ENCODE results near the gene OR6C65.
"Not testable (repeated sequence)": the region's sequence is repeated elsewhere in the genome, so short reads cannot be mapped to it uniquely, and the experiment has no call there.

The OR6C65 gene

GRCh38 chr12:55400229-55400628, at the start of gene OR6C65:
OR6C65 (plus strand) TSS chr12:55400529; CDS start chr12:55400529, 0 bp downstream.
- DNase-seq = no peak

- not testable (repeated sequence) for DNase-seq
These were observed 45.0 kb upstream of the OR6C65 start for GRCh38 chr12:55355338-55355737.

- DNase-seq = no peak
These were observed 37.7 kb upstream of the OR6C65 start, which contains the start of gene OR6C75 for GRCh38 chr12:55362675-55363074. OR6C75 (plus strand) TSS chr12:55362975; CDS start chr12:55365111, 2,136 bp downstream.

- DNase-seq = no peak
These were observed 35.2 kb upstream of the OR6C65 start for GRCh38 chr12:55365086-55365485.

GRCh38 chr12:55372521-55372920, 27.8 kb upstream of the OR6C65 start:
- no peak for DNase-seq

- DNase-seq = no peak
These were observed 14.4 kb upstream of the OR6C65 start for GRCh38 chr12:55385891-55386290.

GRCh38 chr12:55392032-55392795, 8.1 kb upstream of the OR6C65 start:
- DNase-seq = no peak

GRCh38 chr12:55396326-55396725, 4.0 kb upstream of the OR6C65 start:
- DNase-seq = no peak

- no peak for DNase-seq
These were observed 7.5 kb downstream of the OR6C65 start for GRCh38 chr12:55407866-55408265.

GRCh38 chr12:55409133-55409532, 8.8 kb downstream of the OR6C65 start:
- DNase-seq = not testable (repeated sequence)

GRCh38 chr12:55412138-55412537, 11.8 kb downstream of the OR6C65 start:
- not testable (repeated sequence) for DNase-seq

GRCh38 chr12:55413498-55414388, 13.4 kb downstream of the OR6C65 start:
- not testable (repeated sequence) for DNase-seq

- DNase-seq = not testable (repeated sequence)
These were observed 14.1 kb downstream of the OR6C65 start for GRCh38 chr12:55414396-55414823.

GRCh38 chr12:55414889-55415288, 14.6 kb downstream of the OR6C65 start:
- DNase-seq = not testable (repeated sequence)

GRCh38 chr12:55416961-55417360, 16.6 kb downstream of the OR6C65 start:
- no peak for DNase-seq

- no peak for DNase-seq
These were observed 20.1 kb downstream of the OR6C65 start for GRCh38 chr12:55420307-55420962.

GRCh38 chr12:55425954-55426353, 25.6 kb downstream of the OR6C65 start, which contains the start of gene OR6C76:
OR6C76 (plus strand) TSS chr12:55426254; CDS start chr12:55426254, 0 bp downstream.
- no peak for DNase-seq

- DNase-seq = no peak
These were observed 28.3 kb downstream of the OR6C65 start for GRCh38 chr12:55428331-55429243.

GRCh38 chr12:55441233-55441632, 40.9 kb downstream of the OR6C65 start:
- not testable (repeated sequence) for DNase-seq

- DNase-seq = no peak
These were observed 43.4 kb downstream of the OR6C65 start, which contains the start of gene OR6C2 for GRCh38 chr12:55443776-55444175. OR6C2 (plus strand) TSS chr12:55444076; CDS start chr12:55452214, 8,138 bp downstream.

- no peak for DNase-seq
These were observed 45.0 kb downstream of the OR6C65 start for GRCh38 chr12:55445357-55445756.

GRCh38 chr12:55446326-55446725, 46.0 kb downstream of the OR6C65 start:
- no peak for DNase-seq

All from DMS79 treated with DMSO at 0.1 percent for 48 hours (cell line).